ENCODE data around the gene SIRT7.
A peak's percentile ranks its signal among the peaks of the same experiment; 100 is the strongest.
"Not testable (repeated sequence)": the region's sequence is repeated elsewhere in the genome, so short reads cannot be mapped to it uniquely, and the experiment has no call there.

GRCh38 chr17:81953443-81953842 is 35.5 kb upstream of the SIRT7 start:
- TF ChIP-seq CTCF (conservative IDR thresholded peaks at IDR 0.05; ENCODE audit: low read length): peak; percentile 52
- not testable (repeated sequence) for TF ChIP-seq EZH2phosphoT487 (IDR thresholded peaks at IDR 0.05; ENCODE audit: borderline replicate concordance, low read depth, low read length)
